CD14-positive monocyte (primary cell): ENCODE results near the gene KCNG2. TPM values are rescaled to one million over a fixed set of nuclear protein-coding genes. Genes with fewer than 3 reads are reported as not detected.

Source experiments
- DNase-seq, 3 donors: peaks; one replicate each; pipeline ENCODE4 v3.0.0-alpha.2; 2011 to 2022
- H2AFZ ChIP-seq: 2 replicates; pipeline ENCODE4 v1.6.0; 2012; ENCODE audit warnings: mild to moderate bottlenecking, low read depth, low read length, inconsistent platforms; ENCODE audit not compliant: insufficient read depth, poor library complexity, severe bottlenecking
- H3K27ac ChIP-seq, 2 donors: 1 replicate in 1 of 2; 2 replicates in 1 of 2; pipeline ENCODE4 v1.5.1; 2012 to 2013; ENCODE audit warnings: low read length in 2 of 2, control low read depth in 1 of 2, inconsistent platforms in 1 of 2, low read depth in 1 of 2, mild to moderate bottlenecking in 1 of 2
- H3K27me3 ChIP-seq, 2 donors: one replicate each; pipeline versions ENCODE4 v1.6.0 to v1.6.1; 2011 to 2013; ENCODE audit warnings: low read length in 2 of 2; ENCODE audit not compliant: control insufficient read depth in 2 of 2, insufficient read depth in 2 of 2
- H3K36me3 ChIP-seq, 2 donors: replicated peaks in 1 of 2; 1 replicate in 1 of 2; 2 replicates in 1 of 2; pipeline versions ENCODE4 v1.5.1 to v1.6.1; 2012 to 2013; ENCODE audit warnings: low read length in 2 of 2, control low read depth in 1 of 2, inconsistent platforms in 1 of 2, mild to moderate bottlenecking in 1 of 2; ENCODE audit not compliant: insufficient read depth in 2 of 2, control insufficient read depth in 1 of 2
- H3K4me1 ChIP-seq, 2 donors: 1 replicate in 1 of 2; 2 replicates in 1 of 2; pipeline versions ENCODE4 v1.5.1 to v1.6.1; 2012 to 2013; ENCODE audit warnings: low read length in 2 of 2, control low read depth in 1 of 2, inconsistent platforms in 1 of 2, mild to moderate bottlenecking in 1 of 2, moderate library complexity in 1 of 2; ENCODE audit not compliant: insufficient read depth in 2 of 2, control insufficient read depth in 1 of 2
- H3K4me2 ChIP-seq: replicated peaks from 2 replicates; pipeline ENCODE3; 2012; ENCODE audit warnings: low read length, moderate library complexity, mild to moderate bottlenecking; ENCODE audit not compliant: poor library complexity, severe bottlenecking; ENCODE audit errors: extremely low read depth
- H3K4me3 ChIP-seq, 3 experiments: fragments of 200-600 bp in 1 of 3; sonication (generic) in 1 of 3; replicated peaks in 1 of 3; 1 replicate in 2 of 3; 2 replicates in 1 of 3; pipeline ENCODE4 v1.5.1; 2011 to 2013; ENCODE audit warnings: low read length in 3 of 3, mild to moderate bottlenecking in 3 of 3, control low read depth in 2 of 3, low read depth in 2 of 3, inconsistent platforms in 1 of 3, moderate library complexity in 1 of 3
- H3K79me2 ChIP-seq: 2 replicates; pipeline ENCODE4 v1.6.0; 2012; ENCODE audit warnings: mild to moderate bottlenecking, control low read depth, inconsistent platforms, low read length, moderate library complexity; ENCODE audit not compliant: insufficient read depth
- H3K9ac ChIP-seq: 2 replicates; pipeline ENCODE4 v1.6.0; 2017; ENCODE audit warnings: low read length, mild to moderate bottlenecking; ENCODE audit not compliant: insufficient read depth, poor library complexity, severe bottlenecking
- H3K9me3 ChIP-seq, 2 donors: replicated peaks in 1 of 2; 1 replicate in 1 of 2; 2 replicates in 1 of 2; pipeline versions ENCODE4 v1.5.1 to v1.6.1; 2012 to 2013; ENCODE audit warnings: low read length in 2 of 2, control low read depth in 1 of 2; ENCODE audit not compliant: control insufficient read depth in 1 of 2, insufficient read depth in 1 of 2
- H4K20me1 ChIP-seq: 2 replicates; pipeline ENCODE4 v1.6.0; 2012; ENCODE audit warnings: mild to moderate bottlenecking, low read length, control low read depth, moderate library complexity; ENCODE audit not compliant: insufficient read depth
- H3K27ac Mint-ChIP-seq, 7 donors: one replicate each; pipeline ENCODE4 v1.8.0; 2020; ENCODE audit warnings: mild to moderate bottlenecking in 7 of 7, mixed read lengths in 7 of 7, moderate library complexity in 6 of 7, inconsistent platforms in 2 of 7
- H3K27me3 Mint-ChIP-seq, 3 donors: one replicate each; pipeline ENCODE4 v1.8.0; 2021 to 2022; ENCODE audit warnings: low read depth in 3 of 3, mild to moderate bottlenecking in 3 of 3, mixed read lengths in 3 of 3, moderate library complexity in 3 of 3, inconsistent platforms in 1 of 3
- H3K36me3 Mint-ChIP-seq, 2 donors: one replicate each; pipeline ENCODE4 v1.8.0; 2020; ENCODE audit warnings: mixed read lengths in 2 of 2, inconsistent platforms in 1 of 2, mild to moderate bottlenecking in 1 of 2
- H3K4me1 Mint-ChIP-seq: one replicate; pipeline ENCODE4 v1.8.0; 2020; ENCODE audit warnings: mild to moderate bottlenecking, mixed read lengths
- H3K4me3 Mint-ChIP-seq, 2 donors: one replicate each; pipeline ENCODE4 v1.8.0; 2020; ENCODE audit warnings: mild to moderate bottlenecking in 2 of 2, mixed read lengths in 2 of 2, moderate library complexity in 1 of 2
- H3K9me3 Mint-ChIP-seq, 7 donors: one replicate each; pipeline ENCODE4 v1.8.0; 2020 to 2022; ENCODE audit warnings: mixed read lengths in 7 of 7, mild to moderate bottlenecking in 6 of 7, moderate library complexity in 6 of 7, inconsistent platforms in 2 of 7
- WGBS: methylation state at CpG from one replicate; pipeline ENCODE4 v1.1.5; 2013; ENCODE audit warnings: missing lambda C conversion rate; ENCODE audit not compliant: insufficient coverage; 5-methylcytosine and 5-hydroxymethylcytosine counted together
- intact Hi-C, 2 donors: fragments of 100-400 bp; cut with micrococcal nuclease; formaldehyde crosslinking; loops; one replicate each; pipeline versions ENCODE4 v1.15.0 to v1.15.1; 2023
- polyA plus RNA-seq, 3 donors: library from polyadenylated mRNA; depleted of rRNA in 1 of 3; unstranded in 2 of 3; stranded (reverse) in 1 of 3; fragments of 300-500 nt in 2 of 3; fragments of >200 nt in 1 of 3; fragmentation: Illumina TruSeq in 2 of 3; gene quantifications; 1 replicate in 2 of 3; 2 replicates in 1 of 3; pipeline ENCODE4 v1.2.3, GENCODE V29; 2012 to 2021
- TF ChIP-seq, protein P1 (sequence below): fragments of 200-600 bp; IDR thresholded peaks from one replicate; pipeline ENCODE4 v1.8.0; 2022; ENCODE audit warnings: antibody characterized with exemption, mild to moderate bottlenecking

The KCNG2 gene
- polyA plus RNA-seq, 3 donors = 0.04 TPM; not detected in 2

DNA sequence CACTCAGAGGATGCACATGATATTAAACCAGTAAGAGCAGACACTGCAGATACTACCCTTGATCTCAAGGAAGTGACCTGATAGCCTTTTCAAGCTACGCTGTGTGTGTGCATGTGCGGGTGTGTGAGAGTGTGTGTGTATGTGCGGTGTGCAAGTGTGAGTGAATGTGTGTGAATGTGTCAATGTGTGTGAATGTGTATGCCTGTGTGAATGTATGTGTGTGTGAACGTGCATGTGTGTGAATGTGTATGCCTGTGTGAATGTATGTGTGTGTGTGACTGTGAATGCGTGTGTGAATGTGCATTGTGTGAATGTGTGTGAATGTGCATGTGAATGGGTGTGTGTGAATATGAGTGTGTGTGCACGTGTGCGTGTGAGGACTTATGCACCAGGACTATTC is 53.8 kb downstream of the KCNG2 start:
- intact Hi-C loops = no loop called here
- TF ChIP-seq, protein P1, sequence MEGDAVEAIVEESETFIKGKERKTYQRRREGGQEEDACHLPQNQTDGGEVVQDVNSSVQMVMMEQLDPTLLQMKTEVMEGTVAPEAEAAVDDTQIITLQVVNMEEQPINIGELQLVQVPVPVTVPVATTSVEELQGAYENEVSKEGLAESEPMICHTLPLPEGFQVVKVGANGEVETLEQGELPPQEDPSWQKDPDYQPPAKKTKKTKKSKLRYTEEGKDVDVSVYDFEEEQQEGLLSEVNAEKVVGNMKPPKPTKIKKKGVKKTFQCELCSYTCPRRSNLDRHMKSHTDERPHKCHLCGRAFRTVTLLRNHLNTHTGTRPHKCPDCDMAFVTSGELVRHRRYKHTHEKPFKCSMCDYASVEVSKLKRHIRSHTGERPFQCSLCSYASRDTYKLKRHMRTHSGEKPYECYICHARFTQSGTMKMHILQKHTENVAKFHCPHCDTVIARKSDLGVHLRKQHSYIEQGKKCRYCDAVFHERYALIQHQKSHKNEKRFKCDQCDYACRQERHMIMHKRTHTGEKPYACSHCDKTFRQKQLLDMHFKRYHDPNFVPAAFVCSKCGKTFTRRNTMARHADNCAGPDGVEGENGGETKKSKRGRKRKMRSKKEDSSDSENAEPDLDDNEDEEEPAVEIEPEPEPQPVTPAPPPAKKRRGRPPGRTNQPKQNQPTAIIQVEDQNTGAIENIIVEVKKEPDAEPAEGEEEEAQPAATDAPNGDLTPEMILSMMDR = no peak
- WGBS = 97% methylated on average over 7 of the region's 7 CpGs
- Mint-ChIP-seq H3K36me3 (no peaks in the 10 kb centered on the region), H3K4me1 (peaks cover 10% of the 10 kb centered on the region), H3K9me3 (peaks cover 0 to 9% (median 5%) of the 10 kb centered on the region in 7 donors), H3K27ac (no peak overlapping the region), H3K27me3 (peaks cover 0 to 3% (median 1%) of the 10 kb centered on the region in 3 donors), H3K4me3 (no peak overlapping the region)
- no peak overlapping the region for H3K9ac ChIP-seq
- H3K36me3 ChIP-seq = no peaks in the 10 kb centered on the region
- no peak overlapping the region for H3K27ac ChIP-seq
- no peaks in the 10 kb centered on the region for H3K79me2 ChIP-seq
- no peak overlapping the region for H3K4me3 ChIP-seq
- no peak overlapping the region for H2AFZ ChIP-seq
- peaks cover 0 to 5% of the 10 kb centered on the region in 2 donors for H3K4me1 ChIP-seq
- no peaks in the 10 kb centered on the region for H3K27me3 ChIP-seq
- H4K20me1 ChIP-seq = no peaks in the 10 kb centered on the region
- peaks cover 0 to 15% of the 10 kb centered on the region in 2 donors for H3K9me3 ChIP-seq
- no peak for DNase-seq
- H3K4me2 ChIP-seq = no peak overlapping the region

DNA sequence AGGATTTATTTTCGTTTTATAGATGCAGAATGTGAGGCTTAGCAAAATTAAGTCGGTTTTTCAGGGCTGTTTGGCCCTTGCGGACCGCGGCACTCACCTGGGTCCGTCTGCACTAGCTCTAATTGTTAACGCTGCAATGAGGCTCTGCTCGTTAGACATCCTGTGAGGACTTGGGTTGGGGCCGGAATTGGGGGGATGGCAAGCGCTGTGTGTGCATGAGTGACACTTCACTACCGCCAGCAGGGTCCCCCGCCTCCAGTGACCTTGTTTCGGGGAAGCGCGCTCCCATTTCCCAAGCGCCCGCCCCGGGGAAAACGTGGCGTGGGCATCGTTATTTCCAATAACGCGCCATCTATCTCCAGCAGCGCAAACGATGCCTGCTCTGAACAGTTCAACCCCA is 54.2 kb downstream of the KCNG2 start:
- Histone ChIP-seq H3K27ac (no peak overlapping the region), H3K79me2 (no peaks in the 10 kb centered on the region), H3K36me3 (no peaks in the 10 kb centered on the region), H3K9me3 (peaks cover 0 to 15% of the 10 kb centered on the region in 2 donors), H2AFZ (no peak overlapping the region), H3K4me3 (no peak overlapping the region), H3K9ac (no peak overlapping the region), H4K20me1 (no peaks in the 10 kb centered on the region), H3K4me2 (no peak overlapping the region), H3K4me1 (peaks cover 0 to 9% of the 10 kb centered on the region in 2 donors), H3K27me3 (no peaks in the 10 kb centered on the region)
- Mint-ChIP-seq H3K36me3 (no peaks in the 10 kb centered on the region), H3K4me1 (peaks cover 10% of the 10 kb centered on the region), H3K27me3 (peaks cover 0 to 4% (median 0%) of the 10 kb centered on the region in 3 donors), H3K9me3 (peaks cover 0 to 10% (median 5%) of the 10 kb centered on the region in 7 donors), H3K27ac (no peak overlapping the region), H3K4me3 (peak overlapping the region in 1 of 2 donors; percentile 4)
- DNase-seq = no peak
- TF ChIP-seq, protein P1 = no peak
- 92% methylated on average over 20 of the region's 25 CpGs for WGBS
- intact Hi-C loops = no loop called here
